Muscle of leg (tissue), 11 donors: ENCODE data around the gene SELENOM. TPM values are rescaled to one million over a fixed set of nuclear protein-coding genes. Genes with fewer than 3 reads are reported as not detected.
"Not testable (repeated sequence)": the region's sequence is repeated elsewhere in the genome, so short reads cannot be mapped to it uniquely, and the experiment has no call there.

Experiments
- DNase-seq: peaks from one replicate; pipeline ENCODE4 v3.0.0; 2013
- H3K27ac ChIP-seq: one replicate; pipeline ENCODE4 v1.5.1; 2013; ENCODE audit warnings: mild to moderate bottlenecking, low read length, control low read depth
- H3K27me3 ChIP-seq: one replicate; pipeline ENCODE4 v1.6.1; 2013; ENCODE audit warnings: low read length; ENCODE audit not compliant: control insufficient read depth, insufficient read depth
- H3K36me3 ChIP-seq: one replicate; pipeline ENCODE4 v1.6.1; 2013; ENCODE audit warnings: low read length; ENCODE audit not compliant: control insufficient read depth, insufficient read depth
- H3K4me1 ChIP-seq: one replicate; pipeline ENCODE4 v1.6.1; 2013; ENCODE audit warnings: low read length; ENCODE audit not compliant: control insufficient read depth, insufficient read depth
- H3K4me3 ChIP-seq: one replicate; pipeline ENCODE4 v1.5.1; 2013; ENCODE audit warnings: low read length, control low read depth
- H3K9me3 ChIP-seq: replicated peaks from 2 replicates; pipeline ENCODE4 v1.6.1; 2013; ENCODE audit warnings: low read depth, low read length; ENCODE audit not compliant: control insufficient read depth
- WGBS: methylation state at CpG from one replicate; pipeline ENCODE4 v1.1.5; 2013; ENCODE audit warnings: missing lambda C conversion rate; ENCODE audit not compliant: insufficient coverage; 5-methylcytosine and 5-hydroxymethylcytosine counted together
- polyA plus RNA-seq, 8 donors: library from polyadenylated mRNA; unstranded; fragments of 120-200 nt; gene quantifications; one replicate each; pipeline versions ENCODE4 v1.2.1 to v1.2.3, GENCODE V29; 2013; ENCODE audit warnings: inconsistent platforms in 1 of 8, low replicate concordance in 1 of 8; ENCODE audit not compliant: insufficient read length in 8 of 8, insufficient read depth in 1 of 8
- total RNA-seq: library from RNA; stranded (reverse); fragments of 120-200 nt; gene quantifications from one replicate; pipeline ENCODE4 v1.2.4, GENCODE V29; 2013

The SELENOM gene
- total and polyA plus RNA-seq, 9 donors: 12.1 to 35.1 (median 26.1) TPM

- peak; percentile 50 for DNase-seq
- H3K36me3 ChIP-seq: peaks cover 68% of the 10 kb centered on the region
- H3K4me3 ChIP-seq: no peak overlapping the region
- H3K4me1 ChIP-seq: peaks cover 35% of the 10 kb centered on the region
- no peaks in the 10 kb centered on the region for H3K9me3 ChIP-seq
- H3K27ac ChIP-seq: no peak overlapping the region
- WGBS: 84% methylated on average over 5 of the region's 8 CpGs
- peaks cover 2% of the 10 kb centered on the region for H3K27me3 ChIP-seq
These were observed 4.8 kb downstream of the SELENOM start for GRCh38 chr22:31102441-31103081.

- peaks cover 35% of the 10 kb centered on the region for H3K4me1 ChIP-seq
- peak; percentile 6 for DNase-seq
- no peaks in the 10 kb centered on the region for H3K9me3 ChIP-seq
- peaks cover 82% of the 10 kb centered on the region for H3K36me3 ChIP-seq
- H3K27ac ChIP-seq: no peak overlapping the region
- 90% methylated on average over 17 of the region's 18 CpGs for WGBS
- no peaks in the 10 kb centered on the region for H3K27me3 ChIP-seq
- H3K4me3 ChIP-seq: no peak overlapping the region
These were observed 6.4 kb downstream of the SELENOM start for GRCh38 chr22:31100762-31101525.

GRCh38 chr22:31099841-31100761, 7.3 kb downstream of the SELENOM start:
- no peak overlapping the region for H3K27ac ChIP-seq
- DNase-seq: peak; percentile 9
- H3K4me1 ChIP-seq: peaks cover 36% of the 10 kb centered on the region
- WGBS: 93% methylated on average over 30 of the region's 34 CpGs
- H3K9me3 ChIP-seq: no peaks in the 10 kb centered on the region
- peaks cover 90% of the 10 kb centered on the region for H3K36me3 ChIP-seq
- H3K27me3 ChIP-seq: no peaks in the 10 kb centered on the region
- H3K4me3 ChIP-seq: no peak overlapping the region

GRCh38 chr22:31099386-31099785, 8.0 kb downstream of the SELENOM start:
- Histone ChIP-seq H3K4me1 (peaks cover 38% of the 10 kb centered on the region), H3K27ac (no peak overlapping the region), H3K9me3 (no peaks in the 10 kb centered on the region), H3K36me3 (peaks cover 92% of the 10 kb centered on the region), H3K4me3 (no peak overlapping the region), H3K27me3 (no peaks in the 10 kb centered on the region)
- WGBS: 80% methylated on average over 5 of the region's 6 CpGs
- DNase-seq: no peak

GRCh38 chr22:31098632-31099110, 8.7 kb downstream of the SELENOM start:
- 47% methylated on average over 23 of the region's 36 CpGs for WGBS
- Histone ChIP-seq H3K27me3 (no peaks in the 10 kb centered on the region), H3K4me1 (peaks cover 40% of the 10 kb centered on the region), H3K9me3 (no peaks in the 10 kb centered on the region), H3K27ac (no peak overlapping the region), H3K4me3 (no peak overlapping the region), H3K36me3 (peaks cover 91% of the 10 kb centered on the region)
- DNase-seq: peak; percentile 20

- Histone ChIP-seq H3K36me3 (peaks cover 89% of the 10 kb centered on the region), H3K9me3 (no peaks in the 10 kb centered on the region), H3K4me1 (peaks cover 45% of the 10 kb centered on the region), H3K27ac (no peak overlapping the region), H3K4me3 (no peak overlapping the region), H3K27me3 (no peaks in the 10 kb centered on the region)
- peak; percentile 9 for DNase-seq
- WGBS: 69% methylated on average over 3 of the region's 10 CpGs
These were observed 9.3 kb downstream of the SELENOM start for GRCh38 chr22:31097941-31098631.

GRCh38 chr22:31097539-31097938, 9.8 kb downstream of the SELENOM start:
- Histone ChIP-seq H3K4me1 (peaks cover 50% of the 10 kb centered on the region), H3K36me3 (peaks cover 89% of the 10 kb centered on the region)
- not testable (repeated sequence) for H3K27me3 ChIP-seq, H3K27ac ChIP-seq, H3K9me3 ChIP-seq, H3K4me3 ChIP-seq, DNase-seq
- WGBS: no CpG with 5 or more reads among the region's 5 CpGs

- 86% methylated on average over 27 of the region's 27 CpGs for WGBS
These were observed 10.6 kb downstream of the SELENOM start for GRCh38 chr22:31096657-31097279.

GRCh38 chr22:31095637-31096249, 11.6 kb downstream of the SELENOM start:
- DNase-seq: peak; percentile 2
- peaks cover 64% of the 10 kb centered on the region for H3K4me1 ChIP-seq
- H3K4me3 ChIP-seq: no peak overlapping the region
- H3K27me3 ChIP-seq: no peaks in the 10 kb centered on the region
- peaks cover 90% of the 10 kb centered on the region for H3K36me3 ChIP-seq
- WGBS: 96% methylated on average over 3 of the region's 3 CpGs
- H3K27ac ChIP-seq: no peak overlapping the region
- no peaks in the 10 kb centered on the region for H3K9me3 ChIP-seq

More at GRCh38 chr22:31096657-31097279, 10.6 kb downstream of the SELENOM start:
- Histone ChIP-seq H3K4me1 (peaks cover 57% of the 10 kb centered on the region), H3K27ac (no peak overlapping the region), H3K27me3 (no peaks in the 10 kb centered on the region), H3K9me3 (no peaks in the 10 kb centered on the region), H3K4me3 (no peak overlapping the region), H3K36me3 (peaks cover 89% of the 10 kb centered on the region)
- no peak for DNase-seq
